ENCODE results near the gene ASCL2.
A peak's percentile ranks its signal among the peaks of the same experiment; 100 is the strongest.

ASCL2 gene

DNA sequence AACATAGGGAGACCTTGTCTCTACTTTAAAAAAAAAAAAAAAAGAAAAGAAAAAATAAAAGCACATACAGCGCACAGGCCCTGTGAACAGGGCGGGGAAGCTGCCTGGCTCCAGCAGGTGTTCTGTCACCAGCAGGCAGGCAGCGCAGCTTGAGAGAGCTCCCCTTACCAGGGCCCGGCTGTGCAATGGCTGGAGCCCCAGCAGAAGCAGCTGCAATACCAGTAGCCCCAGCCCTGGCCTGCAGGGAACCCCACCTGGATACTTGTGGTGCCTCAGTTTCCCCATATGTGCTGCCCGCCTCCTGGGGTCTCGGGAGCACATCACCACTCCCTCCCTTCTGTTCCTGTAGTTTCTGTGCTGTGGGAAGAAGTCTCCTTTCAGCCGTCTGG, 43.7 kb upstream of the ASCL2 start:
- Histone ChIP-seq H3K9me3 (ENCODE audit: control insufficient read depth, low read length) (peaks cover 8% of the 10 kb centered on the region), H3K4me3 (ENCODE audit: low read length) (no peak overlapping the region), H3K4me1 (ENCODE audit: control insufficient read depth, insufficient read depth, low read length) (peaks cover 28% of the 10 kb centered on the region), H3K9ac (ENCODE audit: low read length) (peak overlapping the region; percentile 71), H3K36me3 (ENCODE audit: control insufficient read depth, insufficient read depth, low read length, severe bottlenecking) (no peaks in the 10 kb centered on the region), H3K27me3 (replicated peaks; ENCODE audit: control insufficient read depth, insufficient read depth, low read length) (no peaks in the 10 kb centered on the region)
- DNase-seq (ENCODE audit: low read depth), result no peak

DNA sequence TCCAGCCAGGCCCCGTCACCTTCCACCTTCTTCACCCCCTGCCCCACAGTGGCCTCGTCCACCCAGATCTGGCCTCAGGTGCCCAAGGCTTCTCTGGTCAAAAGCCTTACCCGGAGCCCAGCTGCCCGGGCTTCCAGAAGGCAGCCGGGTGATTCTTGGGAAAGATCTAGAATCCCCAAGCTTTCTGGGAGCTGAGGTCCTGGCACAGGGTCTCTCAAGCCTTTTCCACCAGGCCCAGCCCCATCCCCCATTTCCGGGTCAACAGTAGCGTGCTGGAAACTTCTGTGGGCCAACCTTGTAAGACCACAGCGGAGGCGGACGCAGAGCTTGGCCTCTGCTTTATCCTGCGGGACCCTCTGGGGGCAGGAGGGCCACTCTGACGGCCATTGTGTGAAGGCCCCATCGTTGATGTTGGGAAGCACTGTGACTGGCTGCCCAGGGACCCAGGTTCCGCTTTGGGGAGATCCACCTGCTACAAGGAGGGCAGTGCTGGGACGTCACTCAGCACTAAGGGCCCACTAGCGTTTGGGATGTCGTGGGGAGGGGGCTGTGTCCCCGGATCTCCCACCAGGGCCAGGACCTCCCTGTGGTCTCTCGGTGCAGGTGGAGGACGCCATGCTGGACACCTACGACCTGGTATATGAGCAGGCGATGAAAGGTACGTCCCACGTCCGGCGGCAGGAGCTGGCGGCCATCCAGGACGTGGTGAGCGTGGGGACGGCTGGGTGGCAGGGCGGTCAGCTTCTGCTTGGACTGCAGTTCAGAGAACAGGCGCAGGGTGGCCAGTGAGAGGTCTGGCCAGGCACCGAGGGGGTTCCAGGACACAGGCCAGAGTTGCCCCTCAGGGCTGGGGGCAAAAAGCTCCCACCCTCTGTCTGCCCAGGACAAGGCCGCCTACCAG, 42.9 kb upstream of the ASCL2 start:
- H3K9ac ChIP-seq (ENCODE audit: low read length), result peak overlapping the region; percentile 41
- DNase-seq (ENCODE audit: low read depth), result no peak
- H3K27me3 ChIP-seq (replicated peaks; ENCODE audit: control insufficient read depth, insufficient read depth, low read length), result no peaks in the 10 kb centered on the region
- H3K36me3 ChIP-seq (ENCODE audit: control insufficient read depth, insufficient read depth, low read length, severe bottlenecking), result no peaks in the 10 kb centered on the region
- peaks cover 28% of the 10 kb centered on the region for H3K4me1 ChIP-seq (ENCODE audit: control insufficient read depth, insufficient read depth, low read length)
- peaks cover 8% of the 10 kb centered on the region for H3K9me3 ChIP-seq (ENCODE audit: control insufficient read depth, low read length)
- no peak overlapping the region for H3K4me3 ChIP-seq (ENCODE audit: low read length)

DNA sequence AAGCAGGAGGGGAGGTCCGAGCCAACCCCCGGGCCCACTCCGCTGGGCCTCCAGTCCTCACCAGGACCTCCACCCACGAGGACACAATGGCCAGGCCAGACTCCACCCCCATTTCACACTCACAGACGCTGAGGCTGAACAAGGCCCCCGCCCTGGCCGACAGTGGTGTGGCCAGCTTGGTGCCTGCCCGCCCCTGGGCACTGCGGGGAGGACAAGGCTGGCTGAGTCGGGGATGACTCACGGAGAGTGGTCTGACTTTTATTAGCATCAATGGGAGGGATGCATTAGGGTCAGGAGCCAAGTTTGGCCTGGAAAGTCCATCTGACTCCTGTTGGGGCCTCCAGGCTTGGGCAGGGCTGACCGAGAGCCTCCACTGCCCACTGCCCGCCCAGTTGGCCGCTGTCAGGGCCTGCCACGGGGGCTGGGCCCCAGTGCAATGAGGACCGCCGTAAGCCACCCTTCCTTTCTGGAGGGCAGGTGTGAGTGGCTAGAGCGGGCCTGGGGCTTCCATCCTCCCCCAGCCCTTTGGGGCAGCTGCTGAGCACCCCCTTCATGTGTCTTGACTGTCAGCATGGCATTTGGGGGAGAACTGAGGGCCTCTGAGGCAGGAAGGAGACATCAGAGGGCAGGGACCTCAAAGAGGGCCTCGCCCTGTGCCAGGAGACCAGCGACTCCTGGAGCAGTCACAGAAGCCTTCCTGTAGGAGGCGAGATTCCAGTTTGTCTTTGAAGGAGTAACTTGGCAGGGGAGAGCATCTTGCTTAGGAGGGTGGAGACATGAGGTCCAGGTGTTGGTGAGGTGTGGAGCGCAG, 42.0 kb upstream of the ASCL2 start:
- peak; percentile 39 for DNase-seq (ENCODE audit: low read depth)
- no peaks in the 10 kb centered on the region for H3K27me3 ChIP-seq (replicated peaks; ENCODE audit: control insufficient read depth, insufficient read depth, low read length)

DNA sequence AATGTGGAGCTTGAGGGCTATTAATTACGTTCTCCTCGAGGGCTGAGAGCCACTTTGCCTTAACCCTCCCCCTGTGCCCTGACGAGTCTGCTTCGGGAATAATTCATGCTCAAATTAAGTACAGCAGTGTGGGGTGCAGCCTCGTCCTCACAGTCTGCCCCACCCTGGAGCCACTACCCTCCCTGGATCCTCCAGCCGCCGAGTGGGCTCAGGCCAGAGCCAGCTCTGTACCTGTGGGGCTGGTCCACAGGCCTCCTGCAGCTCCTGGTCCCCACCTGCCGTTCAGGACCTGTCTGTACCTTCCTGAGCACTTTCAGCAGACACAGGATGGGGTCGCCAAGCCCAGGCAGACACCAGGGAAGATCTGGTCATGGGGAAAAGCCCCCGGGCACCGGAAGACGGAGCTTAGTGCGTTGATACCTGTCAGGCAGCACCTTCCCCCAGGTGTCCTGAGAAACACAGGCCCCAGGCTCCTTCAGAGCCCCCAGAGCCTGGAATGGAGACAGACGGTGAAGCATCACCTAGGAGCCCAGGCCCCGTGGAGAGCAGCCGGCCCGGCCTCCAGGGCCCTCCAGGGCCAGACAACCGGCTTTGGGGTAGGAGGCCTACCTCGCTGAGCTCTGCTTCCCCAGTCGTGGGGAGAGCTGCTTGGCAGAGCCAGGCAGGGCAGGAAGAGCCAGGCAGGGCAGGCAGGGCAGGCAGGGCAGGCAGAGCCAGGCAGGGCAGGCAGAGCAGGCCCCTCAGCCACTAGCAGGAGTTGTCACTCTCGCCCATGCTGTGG, 41.2 kb upstream of the ASCL2 start:
- H3K27me3 ChIP-seq (replicated peaks; ENCODE audit: control insufficient read depth, insufficient read depth, low read length), result no peaks in the 10 kb centered on the region
- peaks cover 31% of the 10 kb centered on the region for H3K4me1 ChIP-seq (ENCODE audit: control insufficient read depth, insufficient read depth, low read length)
- peak overlapping the region; percentile 21 for H3K9ac ChIP-seq (ENCODE audit: low read length)
- H3K36me3 ChIP-seq (ENCODE audit: control insufficient read depth, insufficient read depth, low read length, severe bottlenecking), result no peaks in the 10 kb centered on the region
- no peak overlapping the region for H3K4me3 ChIP-seq (ENCODE audit: low read length)
- DNase-seq (ENCODE audit: low read depth), result no peak
- no peaks in the 10 kb centered on the region for H3K9me3 ChIP-seq (ENCODE audit: control insufficient read depth, low read length)

More for the DNA sequence above, 42.0 kb upstream of the ASCL2 start:
- Histone ChIP-seq H3K9me3 (ENCODE audit: control insufficient read depth, low read length) (peaks cover under 1% of the 10 kb centered on the region), H3K4me1 (ENCODE audit: control insufficient read depth, insufficient read depth, low read length) (peaks cover 28% of the 10 kb centered on the region), H3K36me3 (ENCODE audit: control insufficient read depth, insufficient read depth, low read length, severe bottlenecking) (no peaks in the 10 kb centered on the region), H3K9ac (ENCODE audit: low read length) (peak overlapping the region; percentile 41), H3K4me3 (ENCODE audit: low read length) (no peak overlapping the region)

DNA sequence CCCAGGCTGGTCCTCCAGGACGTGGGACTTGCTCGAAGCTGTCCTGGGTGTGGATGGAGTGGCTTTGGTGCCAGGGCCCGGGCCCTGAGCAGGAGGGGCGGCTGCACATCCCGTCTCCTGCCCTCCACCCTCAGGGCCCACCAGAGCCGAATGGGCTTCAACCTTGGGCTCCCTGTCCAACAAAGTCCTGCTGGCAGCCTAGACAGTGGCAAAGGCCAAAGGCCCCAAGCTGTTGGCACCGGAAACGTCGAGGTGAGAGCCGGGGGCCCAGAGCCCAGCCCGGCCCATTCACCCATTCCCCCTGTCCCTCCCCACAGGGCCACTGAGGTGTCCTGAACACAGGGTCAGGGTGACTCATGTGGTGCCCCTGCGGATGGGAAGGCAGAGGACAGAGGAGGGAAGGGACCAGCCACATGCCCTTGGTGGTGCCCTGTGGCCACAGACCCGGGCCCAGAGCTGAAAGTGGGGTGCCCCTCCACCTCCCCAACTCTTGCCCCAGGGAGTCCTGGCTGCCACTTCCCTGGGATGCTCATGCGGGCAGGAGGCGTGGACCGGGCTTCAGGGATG, 40.5 kb upstream of the ASCL2 start:
- Histone ChIP-seq H3K4me1 (ENCODE audit: control insufficient read depth, insufficient read depth, low read length) (peaks cover 37% of the 10 kb centered on the region), H3K9me3 (ENCODE audit: control insufficient read depth, low read length) (no peaks in the 10 kb centered on the region), H3K9ac (ENCODE audit: low read length) (no peak overlapping the region), H3K4me3 (ENCODE audit: low read length) (no peak overlapping the region), H3K36me3 (ENCODE audit: control insufficient read depth, insufficient read depth, low read length, severe bottlenecking) (no peaks in the 10 kb centered on the region), H3K27me3 (replicated peaks; ENCODE audit: control insufficient read depth, insufficient read depth, low read length) (no peaks in the 10 kb centered on the region)
- no peak for DNase-seq (ENCODE audit: low read depth)

DNA sequence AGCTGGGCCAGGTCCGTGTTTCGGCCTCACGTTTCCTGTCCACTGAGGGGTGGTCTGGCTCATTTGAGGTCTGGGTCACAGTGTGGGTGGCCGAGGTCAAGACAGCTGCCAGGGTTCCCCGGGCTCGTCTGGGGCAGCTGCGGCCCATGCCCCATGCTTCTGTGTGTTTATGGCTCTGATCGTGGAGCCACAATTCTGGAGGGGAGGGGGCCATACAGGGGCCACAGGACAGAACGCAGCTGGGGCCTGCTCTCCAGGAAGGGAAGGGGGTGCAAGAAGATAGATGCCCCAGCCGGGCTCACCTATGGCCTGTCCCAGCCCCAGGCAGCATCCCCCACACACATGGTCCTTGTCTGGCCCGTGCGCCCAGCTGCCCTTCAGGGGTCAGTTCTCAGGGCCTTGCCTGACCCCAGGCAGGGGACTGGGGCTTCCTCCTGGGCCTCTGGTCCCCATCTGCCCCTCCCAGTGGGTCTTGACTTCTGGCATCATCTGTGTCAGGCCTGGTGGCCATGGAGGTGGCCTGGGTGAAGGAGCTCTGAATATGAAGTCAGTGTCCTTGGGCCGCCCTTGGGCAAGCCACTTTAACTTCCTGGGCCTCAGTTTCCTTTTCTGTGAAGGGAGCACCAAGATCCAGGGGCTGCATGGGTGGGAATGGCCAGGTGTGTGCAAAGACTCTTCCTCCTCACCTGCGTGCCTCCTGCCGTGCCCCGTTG, 39.8 kb upstream of the ASCL2 start:
- no peaks in the 10 kb centered on the region for H3K9me3 ChIP-seq (ENCODE audit: control insufficient read depth, low read length)
- H3K36me3 ChIP-seq (ENCODE audit: control insufficient read depth, insufficient read depth, low read length, severe bottlenecking), result no peaks in the 10 kb centered on the region
- peaks cover 42% of the 10 kb centered on the region for H3K4me1 ChIP-seq (ENCODE audit: control insufficient read depth, insufficient read depth, low read length)
- H3K9ac ChIP-seq (ENCODE audit: low read length), result no peak overlapping the region
- no peak overlapping the region for H3K4me3 ChIP-seq (ENCODE audit: low read length)
- DNase-seq (ENCODE audit: low read depth), result no peak
- H3K27me3 ChIP-seq (replicated peaks; ENCODE audit: control insufficient read depth, insufficient read depth, low read length), result no peaks in the 10 kb centered on the region

DNA sequence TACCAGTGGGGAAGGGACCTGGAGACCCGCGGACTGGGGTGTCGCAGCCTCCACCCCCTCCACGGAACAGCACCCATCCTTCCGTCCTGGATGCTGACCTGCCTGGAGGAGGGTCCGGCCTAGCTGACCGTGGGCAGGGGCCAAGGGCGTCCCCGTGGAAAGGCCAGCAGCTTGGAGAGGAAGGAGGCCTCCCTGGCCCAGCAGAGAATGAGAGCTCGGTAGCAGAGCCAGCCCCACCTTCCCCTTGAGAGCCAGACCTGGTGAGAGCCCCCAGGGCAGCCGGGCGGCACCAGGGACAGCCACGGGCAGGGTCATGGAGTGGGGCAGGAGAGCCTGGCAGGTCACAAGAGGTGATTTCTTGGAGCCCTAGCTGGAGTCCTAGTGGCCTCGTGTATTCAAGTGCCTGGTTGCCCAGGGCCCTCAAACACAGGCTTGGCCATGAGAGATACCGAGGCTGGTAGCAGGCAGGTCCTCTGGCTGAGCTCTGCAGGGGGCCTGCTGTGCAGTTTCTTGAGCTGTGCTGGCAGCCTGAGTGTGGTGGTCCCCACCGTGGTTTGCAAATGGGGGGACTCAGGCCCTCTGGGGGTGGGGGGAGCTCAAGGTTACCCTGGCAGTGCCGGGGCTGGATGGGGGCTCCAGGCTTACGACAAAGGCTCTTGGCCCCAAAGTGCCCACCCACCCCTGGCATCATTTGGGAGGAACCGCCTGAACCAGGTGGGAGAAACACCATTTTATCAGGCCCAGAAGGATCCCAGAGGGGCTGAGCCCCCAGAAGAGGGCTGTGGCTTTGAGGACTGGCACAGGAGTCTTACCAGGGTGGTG, 39.1 kb upstream of the ASCL2 start:
- Histone ChIP-seq H3K9ac (ENCODE audit: low read length) (no peak overlapping the region), H3K4me1 (ENCODE audit: control insufficient read depth, insufficient read depth, low read length) (peaks cover 37% of the 10 kb centered on the region), H3K9me3 (ENCODE audit: control insufficient read depth, low read length) (no peaks in the 10 kb centered on the region), H3K27me3 (replicated peaks; ENCODE audit: control insufficient read depth, insufficient read depth, low read length) (no peaks in the 10 kb centered on the region), H3K36me3 (ENCODE audit: control insufficient read depth, insufficient read depth, low read length, severe bottlenecking) (no peaks in the 10 kb centered on the region), H3K4me3 (ENCODE audit: low read length) (no peak overlapping the region)
- DNase-seq (ENCODE audit: low read depth), result no peak

DNA sequence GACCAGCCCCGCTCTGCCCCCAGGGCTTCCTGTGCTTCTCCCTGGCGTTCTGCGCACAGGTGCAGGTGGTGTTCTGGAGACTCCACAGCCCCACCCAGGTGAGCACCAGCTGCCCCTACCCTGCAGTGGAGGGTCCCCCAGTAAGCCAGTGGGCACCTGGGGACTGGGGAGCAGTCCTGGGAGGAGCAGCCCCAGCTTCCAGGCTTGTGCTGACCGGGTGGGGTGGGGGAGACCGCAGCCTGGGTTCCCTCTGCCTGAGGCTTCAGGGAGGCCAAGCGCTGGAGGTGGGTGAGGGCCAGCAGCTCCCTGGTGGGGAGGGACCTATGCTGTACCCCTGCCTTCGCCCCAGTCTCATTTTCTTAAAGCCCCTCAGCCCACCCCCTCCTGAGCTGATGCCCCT, 38.3 kb upstream of the ASCL2 start:
- H3K9ac ChIP-seq (ENCODE audit: low read length), result no peak overlapping the region
- no peaks in the 10 kb centered on the region for H3K9me3 ChIP-seq (ENCODE audit: control insufficient read depth, low read length)
- no peak for DNase-seq (ENCODE audit: low read depth)
- peaks cover 32% of the 10 kb centered on the region for H3K4me1 ChIP-seq (ENCODE audit: control insufficient read depth, insufficient read depth, low read length)
- H3K27me3 ChIP-seq (replicated peaks; ENCODE audit: control insufficient read depth, insufficient read depth, low read length), result no peaks in the 10 kb centered on the region
- H3K4me3 ChIP-seq (ENCODE audit: low read length), result no peak overlapping the region
- H3K36me3 ChIP-seq (ENCODE audit: control insufficient read depth, insufficient read depth, low read length, severe bottlenecking), result no peaks in the 10 kb centered on the region

DNA sequence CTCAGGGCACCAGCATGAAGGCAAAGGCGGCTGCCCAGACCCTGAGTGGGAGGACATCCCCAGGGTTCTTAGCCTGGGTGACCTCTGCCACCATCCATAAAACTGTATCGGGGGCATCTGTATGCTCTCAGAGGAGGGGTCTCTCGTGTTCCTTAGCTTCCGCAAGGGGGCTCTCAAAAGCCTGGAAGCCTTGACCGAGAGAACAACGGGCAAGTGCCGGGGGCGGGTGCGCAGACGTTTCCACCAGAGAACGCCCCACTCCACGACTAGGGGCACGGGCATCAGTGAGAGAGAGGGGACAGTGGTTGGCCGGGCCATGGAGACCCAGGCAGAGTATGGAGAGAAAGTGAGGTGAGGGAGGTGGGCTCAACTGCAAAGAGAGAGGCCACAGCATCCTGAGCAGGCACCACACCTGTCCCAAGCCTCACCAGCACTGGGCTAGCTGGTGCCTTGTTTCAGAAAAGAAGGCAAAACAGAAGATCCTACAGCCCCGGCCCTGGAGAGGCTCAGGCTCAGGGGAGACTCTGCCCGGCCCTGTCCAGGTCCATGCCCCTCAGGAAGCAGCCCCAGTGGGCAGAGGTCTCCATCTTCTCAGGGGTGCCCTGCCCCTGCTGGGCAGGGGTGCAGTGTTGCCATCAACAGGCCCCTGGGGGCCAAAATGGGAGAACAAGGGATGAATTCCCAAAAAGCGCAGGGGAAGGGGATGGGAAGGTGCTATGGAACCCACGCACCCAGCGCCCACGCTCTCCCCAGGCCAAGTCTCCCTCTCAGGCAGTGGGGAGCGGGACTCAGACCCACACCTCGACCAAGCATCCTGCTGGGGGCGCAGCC, 37.3 kb upstream of the ASCL2 start:
- Histone ChIP-seq H3K4me3 (ENCODE audit: low read length) (no peak overlapping the region), H3K4me1 (ENCODE audit: control insufficient read depth, insufficient read depth, low read length) (peaks cover 24% of the 10 kb centered on the region), H3K27me3 (replicated peaks; ENCODE audit: control insufficient read depth, insufficient read depth, low read length) (no peaks in the 10 kb centered on the region), H3K9me3 (ENCODE audit: control insufficient read depth, low read length) (no peaks in the 10 kb centered on the region), H3K36me3 (ENCODE audit: control insufficient read depth, insufficient read depth, low read length, severe bottlenecking) (no peaks in the 10 kb centered on the region), H3K9ac (ENCODE audit: low read length) (peak overlapping the region; percentile 68)
- no peak for DNase-seq (ENCODE audit: low read depth)

Data from adipocyte (in vitro differentiated cells).